GM19238 (cell line): ENCODE results near the gene SHQ1.
"Not testable (repeated sequence)": the region's sequence is repeated elsewhere in the genome, so short reads cannot be mapped to it uniquely, and the experiment has no call there.

Experiments
- DNase-seq: peaks from one replicate; pipeline ENCODE4 v3.0.0; 2011; ENCODE audit warnings: low spot score; ENCODE audit not compliant: insufficient read length

SHQ1 gene

DNA sequence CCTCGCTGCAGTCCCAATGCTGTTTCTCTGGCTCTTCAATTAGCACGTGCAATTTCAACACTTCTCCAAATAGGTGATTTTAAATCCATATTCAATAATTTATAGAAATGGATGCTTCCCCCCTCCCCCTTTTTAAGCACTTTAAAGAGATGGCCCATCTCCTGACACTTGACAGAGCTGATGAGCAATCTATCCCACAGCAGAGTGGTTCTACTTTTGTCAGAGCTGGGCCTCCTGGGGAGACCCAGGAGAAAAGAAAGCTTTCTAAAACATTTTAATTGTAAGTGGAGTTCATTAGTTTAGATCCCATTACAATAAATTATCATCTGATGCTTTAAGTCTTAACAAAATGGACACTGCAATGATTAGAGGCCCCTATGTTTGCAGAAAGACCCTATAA lies 127.7 kb downstream of the SHQ1 start:
- DNase-seq = no peak

DNA sequence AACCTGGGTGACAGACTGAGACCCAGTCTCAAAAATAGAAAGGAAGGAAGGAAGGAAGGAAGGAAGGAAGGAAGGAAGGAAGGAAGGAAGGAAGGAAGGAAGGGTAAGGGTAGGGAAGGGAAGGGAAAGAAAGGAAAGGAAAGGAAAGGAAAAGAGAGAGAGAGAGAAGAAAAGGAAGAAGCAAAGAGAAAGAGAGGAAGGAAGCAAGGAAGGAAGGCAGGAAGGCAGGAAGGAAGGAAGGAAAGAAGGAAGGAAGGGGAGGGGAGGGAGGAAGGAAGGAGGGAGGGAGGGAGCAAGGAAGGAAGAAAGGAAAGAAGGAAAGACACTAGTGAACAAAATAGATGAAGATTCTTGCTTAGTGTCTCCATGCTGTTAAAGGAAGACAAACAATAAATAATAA lies 129.1 kb downstream of the SHQ1 start:
- DNase-seq = no peak

DNA sequence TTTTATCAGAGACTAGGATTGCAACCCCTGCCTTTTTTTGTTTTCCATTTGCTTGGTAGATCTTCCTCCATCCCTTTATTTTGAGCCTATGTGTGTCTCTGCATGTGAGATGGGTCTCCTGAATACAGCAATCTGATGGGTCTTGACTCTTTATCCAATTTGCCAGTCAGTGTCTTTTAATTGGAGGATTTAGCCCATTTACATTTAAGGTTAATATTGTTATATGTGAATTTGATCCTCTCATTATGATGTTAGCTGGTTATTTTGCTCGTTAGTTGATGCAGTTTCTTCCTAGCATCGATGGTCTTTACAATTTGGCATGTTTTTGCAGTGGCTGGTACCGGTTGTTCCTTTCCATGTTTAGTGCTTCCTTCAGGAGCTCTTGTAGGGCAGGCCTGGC lies 134.1 kb downstream of the SHQ1 start:
- not testable (repeated sequence) for DNase-seq

DNA sequence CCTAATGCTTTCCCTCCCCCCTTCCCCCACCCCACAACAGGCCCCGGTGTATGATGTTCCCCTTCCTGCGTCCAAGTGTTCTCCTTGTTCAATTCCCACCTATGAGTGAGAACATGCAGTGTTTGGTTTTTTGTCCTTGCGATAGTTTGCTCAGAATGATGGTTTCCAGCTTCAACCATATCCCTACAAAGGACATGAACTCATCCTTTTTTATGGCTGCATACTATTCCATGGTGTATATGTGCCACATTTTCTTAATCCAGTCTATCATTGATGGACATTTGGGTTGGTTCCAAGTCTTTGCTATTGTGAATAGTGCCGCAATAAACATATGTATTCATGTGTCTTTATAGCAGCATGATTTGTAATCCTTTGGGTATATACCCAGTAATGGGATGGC lies 137.8 kb downstream of the SHQ1 start:
- not testable (repeated sequence) for DNase-seq

DNA sequence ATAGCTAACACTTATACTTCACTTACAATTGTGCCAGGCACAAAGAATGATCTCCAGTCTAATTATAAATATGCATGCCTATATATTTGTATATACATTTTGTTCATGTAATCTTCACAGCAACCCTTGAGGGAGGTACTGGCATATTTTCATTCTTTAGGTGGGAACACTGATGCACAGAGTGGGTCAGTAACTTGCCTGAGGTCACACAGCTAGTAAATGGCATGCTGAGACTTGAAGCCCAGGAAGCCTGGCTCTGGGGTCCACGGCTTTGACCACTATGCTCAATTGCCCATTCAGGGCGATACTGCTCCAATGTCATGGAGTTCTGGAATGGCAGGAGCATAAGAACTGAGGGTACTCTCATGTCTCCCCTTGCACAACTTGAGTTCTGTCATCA lies 139.8 kb downstream of the SHQ1 start:
- DNase-seq = no peak

DNA sequence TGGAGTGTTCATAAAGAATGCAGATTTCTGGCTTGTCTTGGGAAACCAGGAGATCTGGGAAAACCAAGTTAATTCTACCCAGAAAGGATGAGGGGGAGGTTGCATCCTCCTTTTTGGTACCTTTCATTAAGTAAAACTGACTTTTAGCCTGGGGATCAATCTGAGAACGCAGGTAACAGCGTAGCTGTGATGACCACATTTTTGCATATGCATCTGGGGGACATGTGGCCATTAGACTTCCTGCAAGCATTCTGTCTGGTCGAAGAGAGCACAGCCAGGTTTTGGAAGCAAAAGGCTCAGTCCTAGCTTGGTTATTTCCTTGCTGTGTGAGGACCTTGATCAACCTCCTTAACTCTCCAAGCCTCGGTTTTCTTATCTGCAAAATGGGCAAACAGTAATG lies 145.2 kb downstream of the SHQ1 start:
- DNase-seq = no peak

DNA sequence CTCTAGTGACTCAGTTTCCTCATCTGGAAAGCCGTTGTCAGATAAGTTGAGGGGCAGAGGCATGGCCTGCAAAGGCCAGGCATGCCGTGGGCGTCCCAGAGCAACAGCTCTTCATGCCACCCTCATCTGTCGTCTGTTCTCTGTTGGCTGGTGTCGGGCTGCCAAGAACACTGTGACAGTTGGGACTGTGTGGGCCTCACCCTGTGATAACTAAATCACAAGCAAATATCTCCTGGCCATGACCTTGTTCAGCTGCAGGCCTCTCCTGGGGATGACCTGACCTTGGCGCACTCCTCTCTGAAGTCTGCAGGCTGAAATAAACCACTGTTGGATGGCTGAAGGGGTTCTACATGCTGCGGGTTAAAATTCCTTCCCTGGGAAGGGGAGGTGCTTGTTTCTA lies 145.9 kb downstream of the SHQ1 start:
- DNase-seq = no peak

DNA sequence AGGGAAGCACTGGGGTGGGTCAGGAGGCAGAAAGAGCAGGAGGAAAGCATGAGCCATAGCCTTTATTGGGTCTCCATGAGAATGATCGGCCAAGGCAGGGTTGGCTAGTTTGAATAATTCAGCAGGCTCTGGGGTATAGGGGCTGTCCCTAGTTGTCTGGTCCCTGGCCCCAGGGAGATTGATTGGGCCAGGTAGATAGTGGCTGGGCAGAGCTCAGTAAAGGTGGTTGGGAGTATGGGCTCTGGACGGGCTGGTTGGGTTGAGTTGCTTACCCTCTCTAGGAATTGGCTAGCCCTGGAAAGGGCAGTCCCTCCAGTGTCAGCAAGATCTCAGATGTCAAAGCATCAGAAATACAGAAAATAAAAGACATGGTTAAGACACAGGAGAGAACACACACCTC lies 148.1 kb downstream of the SHQ1 start:
- DNase-seq = no peak

DNA sequence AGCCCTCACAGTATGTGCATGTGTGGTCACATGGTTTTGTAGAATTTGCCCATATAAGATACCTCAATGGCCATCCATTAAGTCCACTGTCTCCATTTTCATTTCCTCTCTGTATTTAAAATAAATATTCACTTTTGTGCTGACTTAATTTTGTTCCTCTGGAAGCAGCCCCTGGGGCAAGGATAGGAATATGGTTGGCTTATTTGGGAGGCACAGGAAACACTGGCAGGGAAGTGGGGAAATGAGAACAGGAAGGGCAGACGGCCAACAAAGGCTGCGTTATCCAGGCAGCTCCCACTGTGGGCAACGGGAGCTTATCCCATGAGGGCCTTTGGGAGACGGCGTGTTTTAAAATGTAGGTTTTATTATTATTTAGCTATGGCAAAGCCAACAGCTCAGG lies 148.6 kb downstream of the SHQ1 start:
- no peak for DNase-seq
